Effector memory CD4-positive, alpha-beta T cell (primary cell): Measurements from ENCODE around the gene OR5P2.
"Not testable (repeated sequence)": the region's sequence is repeated elsewhere in the genome, so short reads cannot be mapped to it uniquely, and the experiment has no call there.

Experiments used
- DNase-seq, 3 donors: peaks; one replicate each; pipeline ENCODE4 v3.0.0-alpha.2; 2020
- H3K27ac ChIP-seq: 2 replicates; pipeline ENCODE4 v1.7.0; 2013; ENCODE audit warnings: mild to moderate bottlenecking, low read length, moderate library complexity; ENCODE audit not compliant: insufficient read depth, poor library complexity, severe bottlenecking
- H3K27me3 ChIP-seq: replicated peaks from 2 replicates; pipeline ENCODE4 v1.7.0; 2013; ENCODE audit warnings: mild to moderate bottlenecking, low read length; ENCODE audit not compliant: insufficient read depth, control insufficient read depth, poor library complexity, severe bottlenecking
- H3K36me3 ChIP-seq: 2 replicates; pipeline ENCODE4 v1.7.0; 2013; ENCODE audit warnings: mild to moderate bottlenecking, low read length, moderate library complexity; ENCODE audit not compliant: control insufficient read depth, insufficient read depth
- H3K4me1 ChIP-seq: 2 replicates; pipeline ENCODE4 v1.7.0; 2013; ENCODE audit warnings: low read length, mild to moderate bottlenecking; ENCODE audit not compliant: control insufficient read depth, insufficient read depth, poor library complexity, severe bottlenecking
- H3K4me3 ChIP-seq: 2 replicates; pipeline ENCODE4 v1.7.0; 2013; ENCODE audit warnings: low read length, low read depth, mild to moderate bottlenecking; ENCODE audit not compliant: insufficient read depth, poor library complexity, severe bottlenecking
- H3K9me3 ChIP-seq: 2 replicates; pipeline ENCODE4 v1.7.0; 2013; ENCODE audit warnings: mild to moderate bottlenecking, low read length, moderate library complexity; ENCODE audit not compliant: control insufficient read depth

The OR5P2 gene

GRCh38 chr11:7810301-7810700, 13.6 kb upstream of the OR5P2 start:
- not testable (repeated sequence) for H3K4me3 ChIP-seq, H3K27me3 ChIP-seq, H3K27ac ChIP-seq, H3K36me3 ChIP-seq, H3K4me1 ChIP-seq, DNase-seq
- peaks cover 11% of the 10 kb centered on the region for H3K9me3 ChIP-seq

DNA sequence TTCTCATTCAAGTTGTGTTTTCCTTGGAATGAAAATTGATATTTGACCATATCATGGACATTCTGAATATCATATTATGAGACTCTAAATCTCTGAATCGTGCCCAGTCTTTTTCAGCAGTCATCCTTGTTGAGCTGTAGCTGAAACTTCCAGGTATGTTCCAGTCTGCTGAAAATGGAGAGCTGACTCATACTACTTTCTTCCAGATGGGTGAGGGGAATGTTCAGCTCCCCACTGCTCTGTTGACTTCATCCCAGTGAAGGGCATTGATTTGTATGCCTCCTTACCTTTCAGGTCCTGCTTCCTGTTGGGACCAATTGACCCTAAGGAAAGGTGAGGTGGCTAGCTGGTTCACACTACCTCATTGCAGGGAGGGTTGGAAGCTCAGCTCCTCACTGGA, 3.5 kb downstream of the OR5P2 start:
- H3K27me3 ChIP-seq: no peaks in the 10 kb centered on the region
- H3K36me3 ChIP-seq: no peaks in the 10 kb centered on the region
- H3K4me1 ChIP-seq: no peaks in the 10 kb centered on the region
- no peak overlapping the region for H3K27ac ChIP-seq
- no peak for DNase-seq
- no peak overlapping the region for H3K4me3 ChIP-seq
- no peaks in the 10 kb centered on the region for H3K9me3 ChIP-seq

DNA sequence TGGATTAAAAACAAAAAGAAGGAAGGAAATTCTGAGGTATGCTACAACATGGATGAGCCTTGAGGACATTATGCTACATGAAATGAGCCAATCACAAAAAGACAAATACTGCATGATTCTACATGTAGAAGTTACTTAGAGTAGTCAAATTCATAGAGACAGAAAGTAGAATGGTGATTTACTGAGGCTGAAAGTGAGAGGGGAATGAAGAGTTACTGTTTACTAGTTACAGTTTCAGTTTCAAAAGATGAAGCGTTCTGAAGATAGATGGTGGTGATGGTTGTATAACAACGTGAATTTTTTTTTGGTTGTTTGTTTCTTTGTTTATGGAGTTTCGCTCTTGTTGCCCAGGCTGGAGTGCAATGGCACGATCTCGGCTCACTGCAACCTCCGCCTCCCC, 9.5 kb downstream of the OR5P2 start:
- H3K27ac ChIP-seq: no peak overlapping the region
- H3K27me3 ChIP-seq: no peaks in the 10 kb centered on the region
- H3K9me3 ChIP-seq: no peaks in the 10 kb centered on the region
- H3K4me1 ChIP-seq: no peaks in the 10 kb centered on the region
- no peak overlapping the region for H3K4me3 ChIP-seq
- no peak for DNase-seq
- no peaks in the 10 kb centered on the region for H3K36me3 ChIP-seq

DNA sequence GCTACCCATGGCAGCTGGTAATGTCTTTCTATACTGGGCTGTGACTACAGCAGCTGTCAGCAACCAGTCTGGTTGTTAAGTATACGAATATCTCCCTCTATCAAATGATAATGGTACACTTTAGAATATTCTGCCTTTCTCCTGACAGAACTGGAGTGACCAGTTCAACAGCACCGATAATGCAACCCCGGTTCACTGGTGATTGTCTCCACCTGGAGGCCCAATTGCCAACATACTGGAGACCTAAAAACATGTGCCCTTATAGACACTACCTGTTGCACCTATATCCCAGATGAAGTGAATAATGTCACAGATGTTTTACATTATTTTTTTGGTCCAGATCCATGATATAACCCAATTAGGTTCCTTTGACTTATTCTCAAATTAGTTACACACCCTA, 21.1 kb downstream of the OR5P2 start:
- Histone ChIP-seq H3K4me3 (no peak overlapping the region), H3K36me3 (no peaks in the 10 kb centered on the region), H3K9me3 (no peaks in the 10 kb centered on the region), H3K4me1 (no peaks in the 10 kb centered on the region), H3K27ac (no peak overlapping the region), H3K27me3 (no peaks in the 10 kb centered on the region)
- DNase-seq: no peak

GRCh38 chr11:7764301-7764700, 32.4 kb downstream of the OR5P2 start:
- H3K27ac ChIP-seq, H3K4me1 ChIP-seq, DNase-seq, H3K27me3 ChIP-seq, H3K36me3 ChIP-seq, H3K9me3 ChIP-seq, H3K4me3 ChIP-seq: not testable (repeated sequence)

DNA sequence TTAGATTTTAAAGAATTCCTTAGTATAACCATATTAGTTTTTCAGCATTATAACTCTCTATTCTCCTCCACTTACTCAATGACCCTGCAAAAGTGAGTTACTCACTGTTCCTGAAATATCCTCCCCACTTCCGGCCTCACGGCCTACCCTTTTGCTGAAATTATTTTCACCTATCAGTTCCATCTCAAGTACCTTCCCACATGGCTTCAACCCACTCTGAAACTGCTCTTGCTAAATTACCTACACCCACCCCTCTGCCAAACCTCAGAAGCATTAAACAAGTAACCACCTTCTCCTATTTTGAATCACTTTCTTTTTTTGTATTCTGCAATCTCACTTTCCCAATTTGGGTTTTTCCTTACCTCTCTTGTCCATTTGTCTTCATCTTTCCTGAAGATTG, 37.7 kb downstream of the OR5P2 start:
- DNase-seq: no peak
- Histone ChIP-seq H3K9me3 (no peaks in the 10 kb centered on the region), H3K36me3 (no peaks in the 10 kb centered on the region), H3K4me1 (no peaks in the 10 kb centered on the region), H3K27me3 (no peaks in the 10 kb centered on the region), H3K4me3 (no peak overlapping the region), H3K27ac (no peak overlapping the region)

DNA sequence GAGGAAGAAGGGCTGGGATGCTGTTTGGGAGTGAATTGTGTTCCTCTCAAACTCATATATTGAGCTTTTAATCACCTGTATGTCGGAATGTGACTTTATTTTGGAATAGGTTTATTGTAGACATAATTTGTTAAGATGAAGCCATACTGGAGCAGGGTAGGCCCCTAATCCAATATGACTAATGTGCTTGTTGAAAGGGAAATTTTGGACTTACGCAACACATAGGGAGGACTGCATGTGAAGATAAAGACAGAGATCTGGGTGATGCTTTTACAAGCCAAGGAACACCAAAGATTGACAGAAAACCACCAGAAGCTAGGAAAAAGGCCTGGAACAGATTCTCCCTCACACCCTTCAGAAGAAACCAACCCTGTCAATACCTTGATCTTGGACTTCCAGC, 47.3 kb downstream of the OR5P2 start:
- Histone ChIP-seq H3K27ac (no peak overlapping the region), H3K27me3 (no peaks in the 10 kb centered on the region), H3K36me3 (no peaks in the 10 kb centered on the region), H3K9me3 (no peaks in the 10 kb centered on the region), H3K4me3 (no peak overlapping the region), H3K4me1 (no peaks in the 10 kb centered on the region)
- no peak for DNase-seq
